SKM-1 treated with dmso at 0.1 percent for 144 hours (cell line): ENCODE data around the gene VEPH1.

Experiments
- DNase-seq: peaks from one replicate; lab custom pipeline; 2025; ENCODE audit not compliant: unreplicated experiment; lab: John Stamatoyannopoulos, UW

VEPH1 gene

DNA sequence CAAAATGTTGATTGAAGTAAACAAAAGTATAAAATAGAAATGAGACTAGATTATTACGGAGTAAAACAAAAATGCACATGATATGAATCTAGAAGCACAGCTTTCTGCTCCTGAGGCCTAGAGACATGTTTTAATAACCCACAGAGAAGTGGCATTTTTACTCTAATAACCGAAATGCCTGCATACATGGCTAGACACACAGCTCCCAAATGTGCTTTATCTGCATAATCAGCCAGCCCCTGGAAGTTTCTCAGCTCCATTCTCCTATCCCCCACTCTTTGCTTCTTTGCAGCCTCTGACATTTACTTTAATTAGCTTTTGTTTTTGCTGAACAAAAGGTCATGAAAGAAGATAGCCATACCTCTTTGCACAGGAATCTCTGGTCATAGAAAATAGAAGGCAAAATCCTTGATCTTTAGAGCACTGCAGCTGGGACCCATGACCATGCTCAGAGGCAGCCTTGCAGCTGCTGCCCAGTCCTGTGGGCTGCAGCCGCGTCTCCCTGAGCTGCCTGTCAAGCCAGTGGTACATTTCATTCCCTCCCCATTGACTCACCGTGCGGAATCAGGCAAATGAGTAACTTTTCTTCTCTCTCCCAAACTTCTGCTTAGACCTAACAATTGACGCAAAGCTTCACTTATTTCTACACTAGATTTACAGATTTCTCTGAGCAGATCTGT is at the start of gene VEPH1:
TSS of gene VEPH1 (minus strand) at position 501 of the 680 bp plus-strand sequence. CDS start 8,067 bp downstream, outside the sequence.
- no peak for DNase-seq

DNA sequence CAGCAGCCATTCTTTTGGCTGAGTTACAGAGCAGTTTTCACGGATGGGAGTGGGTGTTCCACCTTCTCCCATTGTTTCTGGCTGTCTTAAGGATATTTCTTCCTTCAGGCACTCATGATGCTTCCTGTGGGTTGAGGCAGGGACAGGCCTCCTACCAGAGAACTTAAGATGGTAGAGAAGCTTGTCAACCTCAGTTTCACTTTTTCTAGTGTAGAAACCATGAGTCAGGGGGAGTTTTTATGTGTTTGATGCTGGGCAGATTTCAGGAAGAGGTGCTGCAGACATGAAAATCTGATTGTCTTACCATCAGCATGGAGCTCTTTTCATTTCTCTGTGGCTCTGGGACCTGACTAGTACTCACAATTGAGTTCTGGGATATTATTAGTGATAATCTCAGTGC is 48.7 kb upstream of the VEPH1 start:
- no peak for DNase-seq

DNA sequence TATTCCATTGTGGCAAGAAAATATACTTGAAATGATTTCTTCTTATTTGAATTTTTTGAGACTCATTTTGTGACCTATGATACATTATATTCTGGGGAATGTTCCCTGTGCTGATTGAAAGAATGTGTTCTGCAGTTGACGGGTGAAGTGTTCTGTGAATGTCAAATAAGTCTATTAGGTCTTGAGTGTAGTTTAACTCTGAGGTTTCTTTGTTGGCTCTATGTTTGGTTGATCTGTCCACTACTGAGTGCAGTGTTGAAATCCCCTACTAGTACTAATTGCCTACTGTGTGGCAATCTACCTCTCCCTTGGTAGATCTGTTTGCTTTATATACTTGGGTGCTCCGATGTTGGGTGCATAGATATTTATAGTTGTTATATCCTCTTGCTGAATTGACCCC is 46.3 kb upstream of the VEPH1 start:
- DNase-seq = no peak

DNA sequence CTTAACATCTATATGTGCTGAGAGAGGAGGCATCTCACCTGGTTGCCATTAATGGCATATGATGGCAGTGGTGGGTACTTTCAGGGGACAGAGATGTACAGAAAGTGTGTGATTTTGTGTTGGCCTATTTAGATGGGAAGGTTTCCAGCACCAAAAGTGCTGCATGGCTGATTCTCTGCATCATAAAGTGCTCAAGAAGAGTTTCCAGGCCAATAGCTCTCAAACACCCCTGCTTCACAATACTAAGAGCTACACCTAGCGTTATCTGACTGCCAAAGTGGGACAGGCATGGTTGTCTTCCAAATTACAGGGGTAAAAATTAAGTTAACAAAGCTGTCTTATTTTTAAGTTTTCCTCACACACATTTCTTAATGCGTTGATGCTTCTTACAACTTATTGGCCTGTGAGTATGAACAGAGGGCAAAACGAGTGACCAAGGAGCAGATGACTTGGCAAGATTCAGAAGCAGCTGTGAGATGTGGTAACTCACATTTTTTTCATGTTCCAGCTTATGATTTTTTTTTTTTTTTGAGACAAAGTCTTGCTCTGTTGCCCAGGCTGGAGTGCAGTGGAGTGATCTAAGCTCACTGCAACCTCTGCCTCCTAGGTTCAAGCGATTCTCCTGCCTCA is 41.4 kb upstream of the VEPH1 start:
- DNase-seq = no peak

DNA sequence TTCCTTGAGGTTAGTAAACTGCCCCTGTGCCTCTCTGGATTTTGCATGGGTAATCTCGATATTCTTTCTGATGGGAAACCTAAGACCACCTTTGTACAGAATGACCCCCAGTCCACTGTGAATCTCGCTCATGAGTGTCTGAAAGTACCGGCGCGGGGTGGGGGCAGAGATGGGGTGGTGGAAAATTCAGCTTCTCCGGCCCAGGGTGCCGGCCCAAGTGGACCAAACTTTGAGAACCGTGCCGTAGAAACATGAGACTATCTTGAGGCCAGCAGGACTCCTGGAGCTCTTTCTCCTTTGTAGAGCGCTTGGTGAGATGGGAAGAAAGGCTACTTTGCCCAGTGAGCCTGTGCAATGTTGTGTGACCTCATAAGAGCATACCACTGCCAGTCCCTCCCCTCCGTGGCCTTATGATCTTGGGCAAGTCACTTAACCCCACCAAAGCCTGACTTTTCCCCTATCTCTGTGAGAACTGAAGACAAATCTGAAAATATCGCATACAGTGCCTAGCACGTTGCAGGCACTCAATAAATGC is 40.4 kb upstream of the VEPH1 start:
- no peak for DNase-seq

DNA sequence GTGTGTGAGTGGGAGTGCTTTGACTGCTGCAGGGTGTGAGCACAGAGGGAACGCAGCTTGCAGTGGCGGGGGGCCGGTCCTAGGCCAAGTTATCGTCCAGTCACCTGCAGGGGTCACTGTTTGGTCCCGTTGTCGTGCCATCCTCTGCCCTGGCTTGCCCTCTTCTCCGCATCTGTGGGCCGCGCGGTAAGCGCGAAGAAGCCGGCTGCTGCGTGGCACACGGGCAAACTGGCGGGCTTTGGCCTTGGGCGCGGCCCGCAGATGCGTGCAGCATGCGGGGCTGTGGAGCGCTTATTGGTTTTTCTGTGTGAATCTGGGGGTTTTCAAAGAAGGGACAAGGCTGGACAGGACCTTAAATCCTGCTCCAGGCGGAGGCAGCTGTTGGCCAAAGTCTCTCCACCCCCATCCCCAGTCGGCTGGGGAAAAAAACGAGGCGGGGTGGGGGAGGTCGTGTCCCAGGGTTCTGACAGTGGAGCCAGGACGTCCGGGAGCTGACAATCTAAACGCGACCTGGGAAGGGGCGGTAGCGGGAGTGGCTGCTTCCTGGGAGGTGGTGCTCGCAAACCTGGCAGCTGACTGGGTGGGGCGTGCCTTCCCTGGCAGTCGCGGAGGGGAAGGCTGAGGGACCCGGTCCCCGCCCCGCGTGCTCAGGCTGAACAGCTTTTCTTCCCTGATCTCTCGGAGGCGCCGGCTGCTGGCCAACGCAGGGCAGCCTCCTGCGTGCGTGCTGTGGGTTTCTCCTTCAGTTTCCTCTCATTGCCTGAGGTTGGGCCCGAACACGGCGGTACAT is 39.7 kb upstream of the VEPH1 start:
- no peak for DNase-seq

DNA sequence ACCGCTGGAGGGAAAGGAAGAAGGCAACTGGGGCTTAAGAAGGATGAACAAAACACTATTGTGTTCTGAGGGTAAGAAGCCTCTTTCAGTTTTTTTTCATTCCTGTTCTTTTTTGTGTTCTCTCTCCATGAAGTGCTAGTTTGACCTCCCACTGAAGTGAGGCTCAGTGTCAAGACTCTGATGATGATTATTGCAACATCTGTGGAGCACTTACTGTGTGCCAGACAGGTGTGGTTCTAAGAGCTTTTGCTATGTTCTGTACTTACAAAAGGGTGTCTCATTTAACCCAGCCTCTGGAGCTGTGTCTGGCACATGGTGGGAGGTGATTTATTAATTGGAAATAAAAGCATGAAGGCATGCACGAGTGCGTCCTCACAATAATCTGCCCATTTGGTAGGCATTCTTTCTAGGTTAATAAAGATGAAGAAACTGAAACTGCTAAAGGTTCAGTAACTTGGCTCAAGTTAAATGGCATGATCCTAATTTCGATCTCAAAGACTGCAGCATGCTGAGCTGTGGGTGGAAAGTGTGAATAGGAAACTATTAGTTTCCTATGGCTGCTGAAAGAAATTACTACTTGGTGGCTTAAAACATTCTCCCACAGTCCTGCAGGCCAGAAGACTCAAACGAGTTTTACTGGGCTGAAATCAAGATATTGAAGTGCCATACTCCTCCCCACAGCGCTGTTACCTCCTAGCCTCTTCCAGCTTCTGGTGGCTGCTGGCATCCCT is 38.5 kb upstream of the VEPH1 start:
- no peak for DNase-seq

DNA sequence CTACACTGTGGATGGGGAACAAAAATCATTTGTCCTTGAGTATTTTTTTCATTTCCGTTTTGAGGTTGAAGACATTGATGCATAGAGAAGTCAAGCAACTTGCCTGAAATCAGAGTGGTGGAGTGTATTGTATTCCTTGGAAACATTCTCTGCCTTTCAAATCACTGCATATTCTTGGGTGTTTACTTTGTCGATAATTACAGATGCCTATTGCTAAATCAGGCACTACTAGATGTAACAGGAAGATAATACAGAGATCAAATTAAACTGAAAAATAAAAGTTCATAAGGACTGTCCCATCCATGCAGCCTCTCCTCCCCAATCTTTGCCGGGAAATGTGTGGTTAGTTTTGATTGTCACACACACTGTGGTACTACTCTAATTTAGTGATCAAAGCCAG is 37.4 kb upstream of the VEPH1 start:
- DNase-seq = no peak

DNA sequence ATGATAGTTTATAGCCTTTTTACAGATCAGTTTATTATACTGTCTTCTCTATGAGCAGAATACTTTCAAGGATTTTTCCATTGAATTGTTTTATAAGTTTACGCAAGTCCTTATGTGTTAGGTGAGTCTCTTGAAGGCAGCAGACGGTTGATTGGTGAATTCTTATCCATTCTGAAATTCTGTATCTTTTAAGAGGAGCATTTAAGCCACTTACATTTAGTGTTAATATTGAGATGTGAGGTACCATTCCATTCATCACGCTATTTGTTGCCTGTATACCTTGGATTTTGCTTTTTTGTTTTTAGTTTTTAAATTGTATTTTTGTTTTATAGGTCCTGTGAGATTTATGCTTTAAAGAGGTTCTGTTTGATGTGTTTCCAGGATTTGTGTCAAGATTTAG is 32.5 kb upstream of the VEPH1 start:
- DNase-seq = no peak

DNA sequence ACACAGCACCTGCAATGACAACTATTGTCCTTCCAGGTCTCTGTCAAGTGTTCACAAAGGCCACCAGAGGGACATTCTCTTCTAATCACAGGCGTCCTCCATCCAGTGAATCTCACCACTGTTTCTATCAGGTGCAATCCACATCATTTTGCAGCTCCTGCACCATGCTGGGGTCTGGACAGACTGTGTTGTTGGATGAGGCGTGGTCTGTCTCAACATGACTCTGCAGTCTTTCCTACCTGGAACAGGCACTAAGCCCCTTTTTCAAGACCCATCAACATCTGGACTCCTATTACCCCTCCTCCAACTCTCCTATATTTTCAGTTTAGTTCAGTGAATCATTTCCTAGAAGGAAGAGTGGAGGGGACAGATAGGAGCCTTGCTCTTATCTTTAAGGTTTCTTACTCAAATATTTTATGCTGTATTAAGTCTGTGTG is 31.5 kb upstream of the VEPH1 start:
- no peak for DNase-seq

DNA sequence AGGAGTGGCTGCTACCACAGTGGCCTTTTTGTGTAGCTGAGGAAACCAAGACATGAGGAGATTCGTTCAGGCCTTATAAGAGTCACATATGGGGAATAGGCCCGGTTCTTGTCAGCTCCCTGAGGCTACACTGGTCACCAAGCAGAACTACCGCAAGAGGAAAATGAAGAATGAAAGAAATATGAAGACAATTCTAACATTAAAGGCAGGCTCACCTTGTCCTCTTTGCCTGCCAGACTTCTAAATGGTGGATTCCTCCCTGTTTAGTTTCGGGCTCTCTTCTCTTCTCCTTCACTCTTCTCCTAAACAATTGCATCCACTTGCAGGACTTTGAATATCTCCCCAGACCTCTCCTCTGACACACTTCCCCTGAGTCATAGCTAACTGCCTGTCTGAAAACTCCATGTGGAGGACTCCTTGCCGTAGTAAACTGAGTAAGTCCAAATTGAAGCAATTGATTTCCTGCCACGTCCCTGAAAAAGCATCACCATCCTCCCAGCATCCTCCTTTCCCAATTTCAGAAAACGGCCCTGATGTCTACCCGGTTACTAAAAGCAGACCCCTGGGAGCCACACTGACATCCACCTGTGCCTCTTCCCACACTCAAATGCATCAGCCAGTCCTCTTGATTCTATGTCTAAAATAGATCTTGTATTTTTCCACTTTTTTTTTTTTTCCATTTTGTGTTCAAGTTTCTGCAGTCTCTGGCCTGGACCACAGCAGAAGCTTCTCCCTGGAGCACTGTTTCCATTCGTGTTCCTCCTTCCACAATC is 30.3 kb upstream of the VEPH1 start:
- DNase-seq = no peak

DNA sequence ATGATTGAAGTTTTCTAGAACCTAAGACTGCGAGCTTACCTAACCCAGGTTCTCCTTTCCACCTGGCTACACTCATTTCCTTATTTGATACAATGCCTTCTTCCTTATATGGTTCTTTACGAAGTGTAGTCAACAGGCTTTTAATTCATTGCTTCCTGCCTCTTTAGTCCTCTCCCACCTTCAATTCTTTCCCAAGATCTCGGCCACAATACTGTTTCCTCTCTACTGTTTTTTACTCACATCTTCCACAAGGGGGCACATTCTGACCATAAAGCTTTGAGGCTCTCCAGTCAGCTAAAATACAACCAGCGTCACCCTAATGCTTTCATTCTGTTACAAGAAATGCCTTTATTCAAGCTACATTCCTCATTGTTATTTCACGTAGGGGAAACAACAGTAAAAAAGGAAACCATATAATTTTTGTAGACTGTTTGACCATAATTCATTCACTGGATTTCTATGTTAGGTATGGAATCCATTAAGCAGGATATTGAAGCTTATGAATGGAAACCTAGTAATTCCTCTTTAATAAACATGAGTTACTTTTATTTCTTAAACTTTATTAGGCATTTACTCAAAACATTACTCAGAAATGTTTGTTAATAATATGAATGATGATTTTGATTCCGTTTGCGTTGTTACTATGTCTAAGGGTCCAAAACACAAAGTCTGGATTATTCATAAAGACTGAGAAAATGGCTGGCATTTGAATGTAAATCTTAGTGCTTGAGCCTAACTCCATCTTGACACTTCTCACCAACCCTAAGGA is 29.5 kb upstream of the VEPH1 start:
- peak; percentile 82 for DNase-seq

DNA sequence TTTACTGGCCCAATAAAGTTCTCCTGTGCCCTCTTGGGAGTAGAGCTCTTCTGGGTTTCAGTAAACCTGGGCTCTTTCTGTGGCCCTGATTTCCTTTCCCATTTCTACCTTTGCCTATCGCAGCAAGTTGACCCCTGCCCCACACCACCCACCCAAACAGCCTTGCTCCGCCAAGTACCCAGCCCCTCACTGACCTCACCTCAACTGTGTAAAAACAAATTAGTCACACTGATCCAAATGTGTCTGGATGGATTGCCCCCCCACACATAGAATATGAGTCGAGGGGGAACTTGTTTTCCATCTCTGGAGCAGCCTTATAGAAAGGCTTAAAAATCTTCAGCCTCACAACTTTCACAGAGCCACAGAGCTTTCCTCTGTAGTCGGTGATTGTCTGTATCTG is 28.6 kb upstream of the VEPH1 start:
- DNase-seq = no peak

DNA sequence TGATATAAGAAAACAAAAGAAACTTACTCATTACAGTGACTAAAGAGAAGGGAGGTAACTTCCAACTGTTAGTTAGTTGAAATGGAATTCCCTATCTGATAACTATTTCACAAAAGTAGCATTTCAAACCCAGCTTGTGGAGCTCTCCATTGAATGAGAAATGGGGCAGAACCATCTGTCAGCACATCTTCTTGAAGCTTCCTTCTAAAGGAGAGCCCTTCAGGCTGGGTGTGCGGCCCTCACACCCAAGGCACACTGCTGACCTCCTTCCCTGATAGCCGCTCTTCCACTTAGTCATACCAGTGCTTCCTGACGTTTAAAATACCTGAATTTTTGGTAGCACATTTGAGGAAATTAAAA is 28.1 kb upstream of the VEPH1 start:
- no peak for DNase-seq

DNA sequence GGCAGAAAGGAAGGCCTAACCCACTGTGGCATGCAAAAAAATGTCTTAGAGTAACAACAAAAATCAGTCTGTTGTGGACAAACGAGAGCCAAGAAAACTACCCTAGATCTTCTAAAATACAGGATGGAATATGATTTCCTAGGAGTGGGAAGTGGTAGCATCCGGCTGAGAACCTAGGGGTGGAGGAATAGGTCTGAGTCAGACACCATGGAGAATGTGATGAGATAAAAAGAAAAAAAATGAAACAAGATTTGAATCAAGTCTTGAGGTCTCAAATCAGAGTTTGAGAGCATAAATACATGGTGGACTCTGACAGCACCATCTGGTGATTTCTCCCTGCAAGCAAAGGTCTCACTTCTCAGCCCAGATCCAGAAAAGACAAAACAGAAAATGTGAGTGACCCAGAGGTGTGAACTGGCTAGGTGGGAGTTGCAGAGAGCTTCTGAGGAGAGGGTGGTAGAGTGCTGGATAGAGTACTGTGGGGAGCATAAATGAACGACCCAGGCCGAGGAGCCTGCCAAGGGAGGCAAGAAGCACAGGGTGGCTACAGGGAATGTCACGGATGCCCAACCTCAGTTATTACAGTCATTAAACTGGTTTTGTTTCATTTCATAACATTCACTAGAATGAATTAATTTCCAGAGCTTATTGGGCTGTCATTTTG is 27.6 kb upstream of the VEPH1 start:
- no peak for DNase-seq

DNA sequence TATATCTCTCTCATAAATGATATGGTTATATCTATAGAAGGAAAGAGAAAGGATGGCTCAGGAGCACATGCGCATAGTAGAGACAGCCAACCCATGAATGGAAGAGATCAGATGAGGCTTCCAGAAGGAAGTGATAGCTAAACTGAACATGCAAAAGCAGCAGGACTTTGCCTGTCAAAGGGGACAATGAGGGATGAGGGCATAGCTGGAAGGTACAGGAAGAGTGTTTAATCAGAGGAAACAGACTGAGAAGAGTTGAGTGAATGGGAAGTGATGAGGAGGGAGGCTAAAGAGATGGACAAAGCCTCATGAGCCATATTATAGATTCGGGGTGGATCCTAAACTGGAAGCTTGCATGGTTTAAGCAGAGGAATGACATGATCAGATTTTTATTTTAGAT is 26.5 kb upstream of the VEPH1 start:
- DNase-seq = no peak

DNA sequence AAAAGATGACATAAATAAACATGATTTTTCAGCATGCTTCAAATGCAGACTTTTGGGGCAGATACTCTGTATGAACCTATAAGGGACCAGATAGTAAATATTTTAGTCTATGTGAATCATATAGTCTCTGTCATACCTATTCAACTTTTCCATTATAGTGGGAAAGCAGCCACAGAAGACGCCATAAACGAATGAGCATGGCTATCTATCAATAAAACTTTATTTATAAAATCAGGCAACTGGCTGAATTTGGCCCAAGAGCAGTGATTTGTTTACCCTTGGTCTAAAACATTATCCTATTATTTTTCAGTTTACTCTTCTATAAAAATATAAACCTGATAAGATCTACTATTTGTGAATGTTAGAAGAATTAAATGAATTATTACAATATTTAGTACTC is 25.9 kb upstream of the VEPH1 start:
- DNase-seq = no peak

DNA sequence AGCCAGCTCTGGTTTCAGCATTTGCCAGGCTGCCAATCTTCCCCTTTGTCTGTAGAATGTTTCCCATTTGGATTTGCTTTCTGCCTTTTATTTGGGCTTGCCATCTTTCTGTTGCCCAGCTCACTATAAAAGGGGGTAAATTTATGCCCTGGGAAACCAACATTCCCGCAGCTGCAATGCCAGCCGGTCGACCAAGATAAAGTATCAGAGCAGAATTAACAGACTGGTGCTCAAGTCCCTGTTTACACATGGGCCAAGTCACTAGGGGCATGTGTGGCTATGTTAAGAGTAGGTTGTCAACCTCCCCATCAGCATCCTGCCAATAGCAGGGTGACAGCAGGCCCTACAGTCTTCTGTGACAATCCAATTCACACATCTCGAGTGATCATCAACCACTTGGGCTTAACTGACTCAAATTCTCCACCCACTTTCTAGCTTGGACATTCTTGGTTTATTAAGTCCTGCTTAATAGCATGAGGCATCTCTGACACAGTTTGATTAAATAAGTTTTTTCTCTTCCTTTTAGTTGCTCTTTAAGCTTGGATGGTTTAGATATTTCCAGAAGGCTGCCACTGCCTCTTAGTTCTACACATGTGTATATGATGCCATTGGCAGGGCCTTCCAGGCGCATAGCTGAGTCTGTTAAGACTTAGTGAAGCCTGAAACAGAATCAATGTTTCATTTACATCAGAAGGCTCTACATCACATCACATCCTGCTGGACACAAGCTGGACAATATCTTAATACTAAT is 24.1 kb upstream of the VEPH1 start:
- DNase-seq = no peak

DNA sequence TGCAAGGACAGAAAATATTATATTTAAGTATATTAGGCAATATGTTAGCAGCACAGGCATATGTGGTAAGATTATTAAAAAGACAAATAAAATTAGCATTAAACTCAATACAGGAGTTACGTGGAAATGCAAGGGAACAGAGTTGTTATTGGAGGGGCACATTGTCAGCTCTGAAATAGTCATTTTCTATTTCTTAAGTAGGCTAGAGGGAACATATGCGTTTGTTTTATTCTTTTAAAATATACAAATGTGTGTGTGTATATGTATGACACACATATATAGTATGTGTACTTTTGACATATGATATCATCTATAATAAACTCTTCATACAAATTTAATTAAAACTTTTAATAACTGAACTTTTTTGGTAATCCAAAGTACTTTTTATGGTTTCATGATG is 22.8 kb upstream of the VEPH1 start:
- DNase-seq = no peak
